GM12865 (cell line): ENCODE results near the gene SLC12A7.

Experiments used
- DNase-seq: peaks from one replicate; pipeline ENCODE4 v3.0.0; 2010; ENCODE audit warnings: low read depth
- H3K4me3 ChIP-seq: 2 replicates; pipeline ENCODE4 v1.5.1; 2011; ENCODE audit warnings: mild to moderate bottlenecking, low read depth, low read length, control low read depth
- CTCF ChIP-seq: IDR thresholded peaks from 2 replicates; pipeline ENCODE4 v1.5.1; 2011; ENCODE audit warnings: low read length, control low read depth, low read depth, inconsistent platforms; ENCODE audit not compliant: insufficient read depth; ENCODE audit errors: missing control alignments

The SLC12A7 gene

DNA sequence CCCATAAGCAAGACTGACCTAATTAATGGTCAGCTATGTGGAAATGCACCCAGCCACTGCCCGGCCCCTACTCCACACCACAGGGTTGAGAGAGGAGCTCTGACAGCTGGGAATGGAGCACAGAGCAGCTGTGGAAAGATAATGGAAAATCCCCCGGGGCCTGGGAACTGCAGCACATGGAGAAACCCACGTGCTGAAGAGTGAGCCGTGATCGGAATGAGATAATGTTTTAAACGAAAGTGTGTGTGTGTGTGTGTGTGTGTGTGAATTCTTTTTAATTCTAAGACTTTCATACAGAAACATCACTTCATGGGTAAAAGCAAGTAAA lies 13.1 kb upstream of the SLC12A7 start:
- H3K4me3 ChIP-seq, result no peak overlapping the region
- no peak for DNase-seq
- TF ChIP-seq CTCF, result no peak

GRCh38 chr5:1124205-1125029 lies 12.6 kb upstream of the SLC12A7 start:
- H3K4me3 ChIP-seq, result no peak overlapping the region
- no peak for DNase-seq

GRCh38 chr5:1123418-1124147 lies 11.7 kb upstream of the SLC12A7 start:
- no peak overlapping the region for H3K4me3 ChIP-seq
- TF ChIP-seq CTCF, result no peak
- DNase-seq, result no peak

More at GRCh38 chr5:1124205-1125029, 12.6 kb upstream of the SLC12A7 start:
- TF ChIP-seq CTCF, result no peak

DNA sequence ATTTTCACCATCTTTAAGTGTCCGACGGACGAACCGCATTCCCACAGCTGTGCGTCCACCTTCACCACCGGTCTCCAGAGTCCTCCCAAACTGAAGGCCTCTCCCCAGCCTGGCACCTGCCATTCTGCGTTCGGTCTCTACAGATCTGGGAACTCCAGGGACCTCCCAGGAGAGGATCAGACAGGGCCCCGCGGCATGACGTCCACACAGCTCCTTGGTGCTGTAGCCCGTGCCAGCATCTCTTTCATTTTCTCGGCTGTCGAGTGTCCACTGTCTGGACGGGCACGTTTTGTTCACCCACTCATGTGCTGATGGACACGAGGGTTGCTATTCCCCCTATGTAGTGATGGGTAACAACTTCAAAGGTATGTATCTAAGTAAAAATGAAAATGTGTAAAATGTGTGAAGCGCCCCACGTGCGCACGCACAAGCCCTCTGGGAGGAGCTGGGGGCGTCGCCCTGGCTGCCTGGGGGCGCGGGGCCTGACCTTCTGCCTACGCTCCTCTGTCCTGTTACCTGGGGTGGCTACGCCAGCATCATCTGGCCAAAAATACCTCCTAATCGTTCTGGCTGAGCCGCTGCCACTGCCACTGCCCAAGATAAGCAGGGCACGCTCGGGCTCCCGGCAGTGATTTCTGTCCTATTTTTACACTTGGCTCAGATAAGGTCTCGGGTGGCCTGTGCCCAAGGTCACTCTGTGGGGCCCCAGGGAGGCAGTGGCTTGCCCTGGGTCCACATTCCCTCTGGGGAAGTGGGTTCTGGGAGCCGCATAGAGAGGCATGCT lies 10.8 kb upstream of the SLC12A7 start:
- H3K4me3 ChIP-seq, result no peak overlapping the region
- no peak for DNase-seq
- TF ChIP-seq CTCF, result no peak

GRCh38 chr5:1121891-1122290 lies 10.0 kb upstream of the SLC12A7 start:
- no peak overlapping the region for H3K4me3 ChIP-seq
- TF ChIP-seq CTCF, result no peak

DNA sequence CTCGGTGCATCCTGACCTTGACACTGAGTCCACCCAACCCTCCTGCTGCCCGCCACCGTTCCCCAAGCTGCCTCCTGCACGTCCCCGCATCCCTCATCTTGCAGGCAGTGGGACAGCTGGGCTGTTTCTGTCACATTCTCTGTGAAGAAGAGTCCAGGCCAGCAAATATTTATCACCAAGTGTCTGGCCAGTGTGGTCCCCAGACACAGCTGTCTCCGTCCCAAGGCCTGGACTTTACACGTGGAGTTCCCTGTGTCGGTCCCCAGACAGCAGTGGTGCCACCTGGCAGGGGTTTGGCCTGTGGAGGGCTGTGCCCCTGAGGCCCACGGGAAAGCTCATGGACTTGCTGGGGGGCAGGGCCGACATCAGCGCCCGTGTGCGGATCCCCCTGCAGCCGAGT lies 9.2 kb upstream of the SLC12A7 start:
- TF ChIP-seq CTCF, result no peak
- no peak for DNase-seq

More at GRCh38 chr5:1121891-1122290, 10.0 kb upstream of the SLC12A7 start:
- no peak for DNase-seq

More for the DNA sequence above, 9.2 kb upstream of the SLC12A7 start:
- H3K4me3 ChIP-seq, result no peak overlapping the region
